Activated CD8-positive, alpha-beta T cell treated with anti-CD3 and anti-CD28 coated beads, Interleukin-2, amount 10 ng/mL, durations not matched to agents 7 days and 5 days (primary cell): ENCODE data around the gene TULP4. TPM values are rescaled to one million over a fixed set of nuclear protein-coding genes. Genes with fewer than 3 reads are reported as not detected.

Experiments used
- ATAC-seq: fragments of 150-1000 bp; cut with Tn5 transposase; one replicate; pipeline ENCODE4 v1.10.0; 2021; ENCODE audit warnings: moderate library complexity
- CTCF ChIA-PET: fragments of 350-600 bp; sonication (Branson Sonifier 250); formaldehyde crosslinking; loops from one replicate; lab custom pipeline; 2021; ENCODE audit warnings: antibody characterized with exemption; lab: Charles Lee
- POLR2A ChIA-PET: fragments of 350-600 bp; sonication (Branson Sonifier 250); formaldehyde crosslinking; loops from one replicate; lab custom pipeline; 2021; ENCODE audit warnings: antibody characterized with exemption; lab: Charles Lee
- DNase-seq: peaks from one replicate; pipeline ENCODE4 v3.0.0-alpha.2; 2020
- H3K27ac Mint-ChIP-seq: one replicate; pipeline ENCODE4 v1.8.0; 2021; ENCODE audit warnings: mild to moderate bottlenecking, mixed read lengths
- H3K27me3 Mint-ChIP-seq: one replicate; pipeline ENCODE4 v1.8.0; 2021; ENCODE audit warnings: low read depth, mixed read lengths
- H3K36me3 Mint-ChIP-seq: one replicate; pipeline ENCODE4 v1.8.0; 2021; ENCODE audit warnings: low read depth, mixed read lengths
- H3K4me1 Mint-ChIP-seq: one replicate; pipeline ENCODE4 v1.8.0; 2021; ENCODE audit warnings: low read depth, mixed read lengths
- H3K4me3 Mint-ChIP-seq: one replicate; pipeline ENCODE4 v1.8.0; 2021; ENCODE audit warnings: mild to moderate bottlenecking, mixed read lengths
- H3K9me3 Mint-ChIP-seq: one replicate; pipeline ENCODE4 v1.8.0; 2022; ENCODE audit warnings: mixed read lengths; ENCODE audit not compliant: insufficient read depth
- total RNA-seq, 2 experiments: library from RNA; stranded (reverse); gene quantifications; one replicate each; pipeline ENCODE4 v1.2.3, GENCODE V29; 2021

Gene TULP4
- total RNA-seq, 2 experiments from 2014 or later: 29.6 to 33.9 TPM

DNA sequence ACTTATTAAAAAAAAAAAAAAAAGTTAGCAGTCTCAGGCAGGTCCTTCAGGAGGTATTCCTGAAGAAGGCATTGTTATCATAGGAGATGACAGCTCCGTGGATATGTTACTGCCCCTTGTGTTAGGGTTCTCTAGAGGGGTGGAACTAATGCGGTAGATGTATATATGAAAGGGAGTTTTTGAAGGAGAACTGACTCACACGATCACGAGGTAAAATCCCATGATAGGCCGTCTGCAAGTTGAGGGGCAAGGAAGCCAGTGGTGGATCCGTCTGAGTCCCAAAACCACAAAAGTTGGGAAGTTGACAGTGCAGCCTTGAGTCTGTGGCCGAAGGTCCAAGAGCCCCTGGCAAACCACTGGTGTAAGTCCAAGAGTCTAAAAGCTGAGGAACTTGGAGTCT, 103.4 kb downstream of the TULP4 start:
- no peak for DNase-seq
- POLR2A ChIA-PET: no interaction called here
- H3K36me3 Mint-ChIP-seq: peaks cover 6% of the 10 kb centered on the region
- ATAC-seq: no peak
- no peaks in the 10 kb centered on the region for H3K27me3 Mint-ChIP-seq
- CTCF ChIA-PET: interaction anchor here (1.2 kb wide), 1 partner anchor 202 kb away, joined by 5 read pairs; no protein-coding TSS in a partner anchor
- H3K9me3 Mint-ChIP-seq: no peaks in the 10 kb centered on the region
- H3K4me3 Mint-ChIP-seq: no peak overlapping the region
- peaks cover 3% of the 10 kb centered on the region for H3K4me1 Mint-ChIP-seq
- no peak overlapping the region for H3K27ac Mint-ChIP-seq

DNA sequence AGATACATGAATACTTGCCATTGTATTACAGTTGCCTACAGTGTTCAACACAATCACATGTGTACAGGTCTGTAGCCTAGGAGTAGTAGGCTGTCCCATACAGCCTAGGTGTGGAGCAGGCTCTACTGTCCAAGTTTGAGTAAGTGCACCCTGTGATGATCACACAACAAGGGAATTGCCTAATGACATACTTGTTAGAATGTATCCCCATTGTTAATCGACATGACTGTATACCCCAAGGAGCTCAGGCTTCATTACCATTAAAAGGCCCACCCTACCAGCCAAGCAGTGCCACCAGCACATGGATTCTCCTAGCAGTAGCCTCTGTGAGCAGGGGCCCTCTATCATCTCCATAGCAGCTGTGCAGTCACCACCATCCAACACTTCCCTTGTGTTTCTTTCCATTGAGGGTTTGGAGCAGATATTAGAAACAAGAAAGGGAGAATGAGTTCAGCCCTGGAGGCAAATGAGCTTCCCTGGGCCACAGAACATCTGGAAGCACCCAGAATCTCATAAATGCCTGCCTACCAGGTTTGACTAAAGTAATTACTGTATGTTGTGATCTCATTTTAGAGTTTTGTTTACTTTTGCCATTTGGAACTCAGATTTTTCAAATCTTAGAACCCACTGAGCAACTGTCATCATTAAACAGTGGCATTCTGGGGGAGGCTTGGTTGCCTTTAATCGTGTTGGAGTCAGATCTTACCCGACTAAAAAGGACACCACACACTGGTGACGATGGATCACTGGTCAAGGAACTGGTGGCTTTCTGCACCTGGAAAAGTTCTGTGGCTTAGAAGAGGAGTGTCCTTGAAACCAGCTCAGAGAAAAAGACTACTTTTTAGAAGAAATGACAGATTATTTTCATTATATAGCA, 104.9 kb downstream of the TULP4 start:
- ATAC-seq: no peak
- peaks cover 3% of the 10 kb centered on the region for H3K4me1 Mint-ChIP-seq
- ChIA-PET CTCF (interaction anchor here (0.8 to 1.2 kb wide), 2 partner anchors 203 kb away, joined by 3 to 5 read pairs; no protein-coding TSS in a partner anchor), POLR2A (interaction anchor here (0.5 kb wide), 1 partner anchor 179 kb away, joined by 3 read pairs; no protein-coding TSS in a partner anchor)
- peaks cover 6% of the 10 kb centered on the region for H3K36me3 Mint-ChIP-seq
- H3K4me3 Mint-ChIP-seq: no peak overlapping the region
- H3K27ac Mint-ChIP-seq: no peak overlapping the region
- no peaks in the 10 kb centered on the region for H3K27me3 Mint-ChIP-seq
- no peak for DNase-seq
- no peaks in the 10 kb centered on the region for H3K9me3 Mint-ChIP-seq

DNA sequence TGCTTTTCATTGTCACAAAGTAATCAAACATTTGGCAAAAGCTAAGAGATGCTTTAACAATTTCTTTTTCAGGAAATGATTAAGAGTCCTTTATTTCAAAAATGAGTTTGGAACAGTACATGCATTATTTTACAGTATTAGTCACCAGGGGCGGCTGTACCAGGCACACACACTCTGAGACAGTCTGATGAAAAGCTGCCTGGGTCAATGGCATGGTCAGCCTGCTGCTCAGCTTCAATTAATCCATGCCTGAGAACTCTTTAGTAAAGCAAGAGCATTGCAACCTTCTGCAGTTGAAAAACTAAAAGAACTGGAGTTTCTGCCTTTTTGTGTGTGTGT, 105.5 kb downstream of the TULP4 start:
- H3K27me3 Mint-ChIP-seq: no peaks in the 10 kb centered on the region
- no peaks in the 10 kb centered on the region for H3K9me3 Mint-ChIP-seq
- H3K4me3 Mint-ChIP-seq: no peak overlapping the region
- POLR2A ChIA-PET: no interaction called here
- peaks cover 2% of the 10 kb centered on the region for H3K4me1 Mint-ChIP-seq
- CTCF ChIA-PET: interaction anchor here (0.8 to 2.3 kb wide), 2 partner anchors 197 to 204 kb away, joined by 3 to 11 read pairs; no protein-coding TSS in a partner anchor
- DNase-seq (no peak), ATAC-seq (no peak)
- H3K36me3 Mint-ChIP-seq: peaks cover 6% of the 10 kb centered on the region
- no peak overlapping the region for H3K27ac Mint-ChIP-seq

DNA sequence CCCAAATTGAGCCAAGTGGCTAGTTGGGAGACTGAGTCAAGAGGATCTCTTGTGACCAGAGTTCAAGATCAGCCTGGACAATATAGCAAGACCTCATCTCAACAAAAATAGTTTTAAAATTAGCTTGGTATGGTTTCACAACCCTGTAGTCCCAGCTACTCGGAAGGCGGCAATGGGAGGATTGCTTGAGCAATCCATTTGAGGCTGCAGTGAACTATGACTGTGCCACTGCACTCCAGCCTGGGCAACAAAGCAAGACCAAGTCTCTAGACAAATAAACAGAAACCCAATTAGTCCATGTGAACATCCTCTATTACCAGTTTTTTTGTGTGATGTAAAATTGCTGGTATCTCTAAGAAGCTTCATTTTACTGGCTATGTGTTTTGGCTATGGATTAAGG, 106.2 kb downstream of the TULP4 start:
- peaks cover 6% of the 10 kb centered on the region for H3K36me3 Mint-ChIP-seq
- no peaks in the 10 kb centered on the region for H3K4me1 Mint-ChIP-seq
- POLR2A ChIA-PET: no interaction called here
- no peak overlapping the region for H3K27ac Mint-ChIP-seq
- CTCF ChIA-PET: interaction anchor here (0.6 to 2.3 kb wide), 5 partner anchors 8 to 273 kb away, joined by 3 to 11 read pairs (median 3); no protein-coding TSS in a partner anchor
- no peak overlapping the region for H3K4me3 Mint-ChIP-seq
- no peaks in the 10 kb centered on the region for H3K9me3 Mint-ChIP-seq
- DNase-seq: no peak
- no peak for ATAC-seq
- no peaks in the 10 kb centered on the region for H3K27me3 Mint-ChIP-seq

DNA sequence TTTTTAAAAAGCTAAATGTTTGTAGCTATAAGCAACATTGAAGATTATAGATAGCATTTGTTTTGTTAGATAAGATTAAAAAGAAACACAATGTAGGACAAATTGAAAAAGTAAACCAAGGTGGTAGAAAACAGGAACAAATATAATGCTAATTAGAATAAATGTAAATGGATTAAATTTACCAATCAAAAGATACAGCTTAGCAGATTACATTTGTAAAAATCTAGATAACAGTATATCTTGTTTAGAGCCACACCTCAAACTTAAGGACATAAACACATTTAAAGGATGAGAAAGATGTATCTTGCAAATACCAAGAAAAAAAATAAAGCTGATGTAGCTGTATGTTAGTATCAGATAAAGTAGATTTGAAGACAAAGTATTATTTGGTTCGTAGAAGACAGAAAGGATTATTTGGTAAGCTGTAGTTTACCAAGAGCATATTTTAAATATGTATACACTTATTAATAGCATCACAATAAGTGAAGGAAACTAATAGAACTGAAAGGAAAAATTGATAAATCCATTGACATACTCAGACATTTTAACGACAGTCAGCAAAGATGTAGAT, 107.2 kb downstream of the TULP4 start:
- CTCF ChIA-PET: interaction anchor here (1.0 to 2.3 kb wide), 4 partner anchors 9 to 198 kb away, joined by 3 to 11 read pairs (median 3); no protein-coding TSS in a partner anchor
- Mint-ChIP-seq H3K9me3 (no peaks in the 10 kb centered on the region), H3K4me1 (no peaks in the 10 kb centered on the region), H3K27ac (no peak overlapping the region), H3K36me3 (peaks cover 6% of the 10 kb centered on the region), H3K4me3 (no peak overlapping the region), H3K27me3 (no peaks in the 10 kb centered on the region)
- DNase-seq (no peak), ATAC-seq (no peak)
- POLR2A ChIA-PET: no interaction called here

DNA sequence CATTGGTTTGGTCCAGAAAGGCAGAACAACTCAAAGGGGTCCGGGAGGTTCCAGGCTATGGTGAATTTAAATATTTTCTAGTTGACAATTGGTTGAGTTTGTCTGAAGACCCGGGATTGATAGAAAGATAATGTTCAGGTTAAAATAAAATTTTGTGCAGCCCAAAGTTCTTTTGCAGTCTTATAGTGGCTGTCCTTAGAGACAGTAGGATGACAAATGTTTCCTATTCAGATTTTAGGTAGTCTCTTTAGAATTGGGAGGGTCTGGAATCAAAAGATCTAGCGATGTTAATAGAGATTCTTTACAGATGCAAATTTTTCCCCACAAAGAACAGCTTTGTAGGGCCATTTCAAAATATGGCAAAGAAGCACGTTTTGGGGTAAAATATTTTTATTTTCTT, 109.1 kb downstream of the TULP4 start:
- peaks cover 6% of the 10 kb centered on the region for H3K9me3 Mint-ChIP-seq
- no peak for ATAC-seq
- POLR2A ChIA-PET: no interaction called here
- no peak for DNase-seq
- no peaks in the 10 kb centered on the region for H3K27me3 Mint-ChIP-seq
- no peak overlapping the region for H3K27ac Mint-ChIP-seq
- CTCF ChIA-PET: no interaction called here
- no peak overlapping the region for H3K4me3 Mint-ChIP-seq
- no peaks in the 10 kb centered on the region for H3K4me1 Mint-ChIP-seq
- peaks cover 7% of the 10 kb centered on the region for H3K36me3 Mint-ChIP-seq

DNA sequence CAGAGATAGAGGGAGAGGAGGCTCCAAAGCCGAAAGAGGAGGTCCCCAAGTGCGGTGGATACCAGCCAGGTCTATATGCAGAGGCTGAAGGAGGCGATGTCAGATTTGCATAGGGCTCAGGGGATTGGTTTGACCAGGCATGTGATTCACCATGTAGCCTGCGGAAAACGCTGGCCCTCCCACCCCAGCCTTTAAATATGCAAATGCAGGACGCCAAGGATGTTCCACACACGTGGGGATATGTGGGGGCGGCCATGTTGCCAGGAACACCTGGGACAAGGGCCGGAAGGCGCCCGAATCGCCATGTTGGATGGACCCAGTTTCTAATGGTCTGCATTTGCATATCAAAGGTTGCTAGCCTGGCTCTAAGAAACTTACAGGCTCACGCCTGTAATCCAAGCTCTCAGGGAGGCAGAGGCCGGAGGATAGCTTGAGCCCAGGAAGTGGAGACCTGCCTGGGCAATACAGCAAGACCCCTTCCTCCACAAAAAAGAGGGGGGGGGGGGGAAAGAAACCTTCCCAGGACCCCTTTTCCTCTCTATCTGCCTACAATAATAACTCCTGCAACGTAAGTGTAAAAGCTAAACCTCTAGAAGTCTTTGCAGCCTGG, 110.5 kb downstream of the TULP4 start:
- H3K4me3 Mint-ChIP-seq: no peak overlapping the region
- ATAC-seq (no peak), DNase-seq (no peak)
- POLR2A ChIA-PET: no interaction called here
- H3K36me3 Mint-ChIP-seq: peaks cover 5% of the 10 kb centered on the region
- peaks cover 6% of the 10 kb centered on the region for H3K9me3 Mint-ChIP-seq
- no peaks in the 10 kb centered on the region for H3K4me1 Mint-ChIP-seq
- H3K27ac Mint-ChIP-seq: no peak overlapping the region
- CTCF ChIA-PET: no interaction called here
- no peaks in the 10 kb centered on the region for H3K27me3 Mint-ChIP-seq

DNA sequence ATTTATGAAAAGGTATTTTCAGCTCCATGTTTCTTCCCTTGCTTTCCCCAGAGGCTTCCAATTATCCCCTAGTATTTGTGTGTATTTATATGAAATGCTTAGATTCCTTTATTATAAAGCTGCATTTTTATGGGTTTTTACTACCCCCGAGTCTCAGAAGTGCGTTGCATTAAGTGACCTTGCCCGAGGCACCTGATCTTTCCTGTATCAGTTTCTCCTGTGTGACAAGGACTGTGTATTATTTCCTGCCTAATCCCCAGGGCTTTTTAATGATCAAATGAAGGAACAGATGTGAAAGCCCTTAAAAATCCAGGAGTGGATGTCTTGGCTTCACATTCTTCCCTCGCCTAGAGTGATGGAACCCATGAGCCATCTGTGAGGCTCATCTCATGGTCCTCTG, 118.8 kb downstream of the TULP4 start:
- H3K36me3 Mint-ChIP-seq: peaks cover 2% of the 10 kb centered on the region
- POLR2A ChIA-PET: no interaction called here

DNA sequence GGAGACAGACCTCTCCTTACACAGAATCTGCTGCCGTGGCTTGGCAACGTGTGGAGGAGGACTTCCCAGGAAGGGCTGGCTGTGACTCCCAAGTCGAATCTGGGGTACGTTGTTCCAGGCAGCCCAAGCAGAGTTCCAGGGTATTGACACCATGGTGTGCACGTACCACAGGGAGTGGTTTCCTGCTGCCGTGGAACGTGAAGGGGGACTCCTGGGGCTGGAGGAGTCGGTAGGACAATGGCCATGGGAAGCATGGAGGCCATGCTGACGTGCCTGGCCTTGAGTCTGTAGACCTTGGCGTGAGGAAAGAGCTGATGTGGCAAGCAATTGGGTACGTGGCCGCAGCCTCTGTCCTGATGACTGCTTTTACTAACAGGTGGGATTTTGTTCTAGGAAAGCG, 119.3 kb downstream of the TULP4 start:
- POLR2A ChIA-PET: no interaction called here
- no peak overlapping the region for H3K4me3 Mint-ChIP-seq
- no peaks in the 10 kb centered on the region for H3K36me3 Mint-ChIP-seq
- H3K4me1 Mint-ChIP-seq: no peaks in the 10 kb centered on the region
- H3K27ac Mint-ChIP-seq: no peak overlapping the region
- ATAC-seq: no peak
- DNase-seq: no peak
- no peaks in the 10 kb centered on the region for H3K9me3 Mint-ChIP-seq
- H3K27me3 Mint-ChIP-seq: no peaks in the 10 kb centered on the region
- CTCF ChIA-PET: no interaction called here

More for the DNA sequence above, 118.8 kb downstream of the TULP4 start:
- ATAC-seq (no peak), DNase-seq (no peak)
- CTCF ChIA-PET: no interaction called here
- H3K4me1 Mint-ChIP-seq: no peaks in the 10 kb centered on the region
- H3K4me3 Mint-ChIP-seq: no peak overlapping the region
- H3K27ac Mint-ChIP-seq: no peak overlapping the region
- no peaks in the 10 kb centered on the region for H3K27me3 Mint-ChIP-seq
- H3K9me3 Mint-ChIP-seq: peaks cover 3% of the 10 kb centered on the region

DNA sequence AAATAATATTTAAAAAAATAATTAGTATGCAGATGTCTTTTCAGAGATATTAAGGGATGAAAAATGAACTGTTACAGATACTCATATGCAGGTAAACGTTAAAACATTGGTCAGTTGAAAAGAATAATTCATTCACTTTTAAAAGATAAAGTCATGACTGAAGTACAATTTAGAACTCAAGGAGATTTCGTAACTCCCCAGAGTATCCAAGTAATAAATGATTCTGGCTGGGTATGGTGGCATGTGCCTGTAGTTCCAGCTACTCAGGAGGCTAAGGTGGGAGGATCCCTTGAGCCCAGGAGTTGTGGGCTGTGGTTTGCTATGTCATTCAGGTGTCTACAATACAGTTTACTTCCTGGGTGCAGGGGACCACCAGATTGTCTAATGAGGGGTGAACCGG, 125.3 kb downstream of the TULP4 start:
- ChIA-PET POLR2A (no interaction called here), CTCF (no interaction called here)
- ATAC-seq: no peak
- Mint-ChIP-seq H3K27me3 (no peaks in the 10 kb centered on the region), H3K27ac (no peak overlapping the region), H3K36me3 (no peaks in the 10 kb centered on the region), H3K4me1 (peaks cover 4% of the 10 kb centered on the region), H3K4me3 (no peak overlapping the region), H3K9me3 (no peaks in the 10 kb centered on the region)
- no peak for DNase-seq

DNA sequence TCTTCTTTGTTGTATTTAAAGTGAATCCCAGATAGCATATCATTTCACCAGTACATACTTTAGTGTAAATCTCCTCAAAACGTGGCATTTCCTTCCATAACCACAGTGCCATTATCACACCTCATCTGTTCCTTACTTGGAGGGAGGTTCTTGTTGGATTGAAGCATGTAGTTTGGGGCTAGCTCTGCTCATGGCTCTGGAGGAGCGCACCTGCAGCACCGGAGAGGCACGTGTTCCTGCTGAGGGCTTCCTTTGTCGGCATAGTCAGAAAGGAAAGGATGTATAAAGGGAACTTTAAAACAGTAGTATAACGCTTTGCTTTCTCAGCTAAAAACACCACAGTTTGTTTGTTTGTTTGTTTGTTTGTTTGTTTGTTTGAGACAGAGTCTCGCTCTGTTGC, 126.0 kb downstream of the TULP4 start:
- ATAC-seq (no peak), DNase-seq (no peak)
- Mint-ChIP-seq H3K27me3 (no peaks in the 10 kb centered on the region), H3K9me3 (no peaks in the 10 kb centered on the region), H3K4me1 (peaks cover 4% of the 10 kb centered on the region), H3K27ac (no peak overlapping the region), H3K36me3 (peaks cover under 1% of the 10 kb centered on the region), H3K4me3 (no peak overlapping the region)
- ChIA-PET POLR2A (no interaction called here), CTCF (no interaction called here)

DNA sequence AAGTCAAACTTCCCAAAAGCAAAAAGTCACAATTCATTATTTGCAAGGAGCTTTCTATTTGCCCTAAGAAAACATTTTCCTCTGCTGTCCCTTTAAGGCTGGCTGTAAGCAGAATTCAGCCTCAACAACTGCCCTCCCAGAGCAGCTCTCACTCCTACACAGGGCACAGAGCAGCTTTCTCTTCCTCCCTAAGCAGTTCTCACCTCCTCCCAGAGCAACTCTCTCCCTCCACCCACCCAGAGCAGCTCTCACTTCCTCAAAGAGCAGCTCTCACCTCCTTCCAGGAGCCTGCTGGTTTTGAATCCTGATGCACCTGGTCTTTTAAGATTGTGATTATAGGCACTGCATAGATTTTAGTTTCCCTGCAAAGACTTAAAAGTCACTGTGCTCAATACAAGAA, 127.0 kb downstream of the TULP4 start:
- no peak for ATAC-seq
- H3K4me1 Mint-ChIP-seq: peaks cover 4% of the 10 kb centered on the region
- H3K36me3 Mint-ChIP-seq: peaks cover 2% of the 10 kb centered on the region
- no peak overlapping the region for H3K27ac Mint-ChIP-seq
- ChIA-PET POLR2A (no interaction called here), CTCF (interaction anchor here (1.1 kb wide), 1 partner anchor 21 kb away, joined by 3 read pairs; no protein-coding TSS in a partner anchor)
- no peaks in the 10 kb centered on the region for H3K27me3 Mint-ChIP-seq
- H3K9me3 Mint-ChIP-seq: no peaks in the 10 kb centered on the region
- H3K4me3 Mint-ChIP-seq: no peak overlapping the region
- DNase-seq: no peak
